GOT3 (cell line): ENCODE measurements around the gene PIGT.

ENCODE experiments used
- DNase-seq: peaks from one replicate; lab custom pipeline; 2025; ENCODE audit warnings: mixed read lengths; lab: John Stamatoyannopoulos, UW

The PIGT gene

DNA sequence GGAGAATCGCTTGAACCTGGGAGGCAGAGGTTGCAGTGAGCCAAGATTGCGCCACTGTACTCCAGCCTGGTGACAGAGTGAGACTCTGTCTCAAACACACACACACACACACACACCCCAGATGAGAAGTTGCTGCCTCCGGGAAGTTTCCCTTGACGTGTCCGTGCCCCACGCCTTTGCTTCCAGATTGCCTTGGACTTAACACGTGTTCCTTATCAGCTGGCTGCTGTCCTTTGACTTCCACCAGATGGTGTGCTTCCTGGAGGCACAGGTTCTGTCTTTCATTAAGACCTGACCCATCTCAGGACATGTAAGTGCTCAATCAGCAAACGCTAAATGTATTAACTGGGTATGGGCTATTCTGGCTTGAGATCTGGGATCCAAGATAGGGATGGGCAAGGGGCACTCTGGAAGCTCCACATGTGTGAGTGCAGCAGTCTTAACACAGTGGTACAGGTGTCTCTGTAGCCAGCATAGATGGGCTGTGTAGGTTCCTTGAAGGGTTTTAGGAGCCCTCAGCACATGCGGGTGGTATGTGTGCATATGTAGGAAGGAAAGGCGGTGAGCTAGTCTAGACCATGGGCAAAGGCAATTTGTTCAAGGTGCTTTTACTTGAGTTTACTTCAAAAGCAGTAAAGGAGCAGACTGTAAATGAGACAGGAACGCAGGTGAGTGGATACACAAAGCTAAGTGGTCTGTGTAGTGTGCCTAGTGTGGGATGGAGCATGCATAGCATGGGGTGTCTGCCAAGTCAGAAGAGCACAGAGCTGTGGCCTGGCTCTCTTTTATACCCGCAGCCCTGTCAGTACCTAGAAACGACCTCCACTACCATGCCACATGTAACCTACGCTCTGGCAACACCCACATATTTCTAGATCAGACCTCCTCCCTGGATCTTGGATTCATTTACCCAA, 11.6 kb downstream of the PIGT start:
- DNase-seq: no peak

DNA sequence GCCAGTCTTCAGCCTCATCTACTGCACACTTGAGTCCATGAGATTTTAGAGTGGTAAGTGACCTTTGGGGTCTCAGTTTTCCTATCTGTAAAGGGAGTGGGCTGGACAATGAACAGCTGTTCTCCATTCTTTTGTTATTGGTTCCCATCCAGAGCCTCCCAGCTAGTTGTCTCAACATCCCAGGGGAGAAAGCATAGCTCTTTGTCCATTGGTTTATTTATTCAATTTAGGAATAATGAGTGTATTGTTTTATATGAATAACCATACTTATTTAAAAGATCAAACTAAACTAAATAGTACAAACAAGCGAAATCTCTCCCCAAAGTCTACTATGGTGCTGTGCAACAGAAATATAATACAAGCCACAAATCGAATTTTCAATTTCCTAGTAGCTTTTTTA, 13.7 kb downstream of the PIGT start:
- no peak for DNase-seq

DNA sequence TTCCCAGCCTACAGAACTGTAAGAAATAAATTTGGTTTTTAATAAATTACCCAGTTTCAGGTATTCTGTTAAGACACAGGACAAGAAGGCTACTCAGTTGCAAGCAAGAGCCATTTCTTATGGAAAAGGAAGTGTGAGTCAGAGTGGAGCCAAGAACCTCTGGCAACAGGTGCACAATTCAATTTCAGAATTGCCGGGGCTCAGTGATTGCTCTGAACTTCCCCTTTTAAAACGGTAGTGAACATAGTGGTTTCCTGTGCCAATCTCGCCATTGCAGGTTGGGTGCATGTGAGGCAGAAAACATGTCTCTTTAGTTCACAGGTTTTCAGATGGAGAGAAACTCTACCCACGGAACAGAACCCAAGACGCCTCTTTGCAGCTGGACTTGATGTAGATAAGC, 16.4 kb downstream of the PIGT start:
- DNase-seq: no peak

DNA sequence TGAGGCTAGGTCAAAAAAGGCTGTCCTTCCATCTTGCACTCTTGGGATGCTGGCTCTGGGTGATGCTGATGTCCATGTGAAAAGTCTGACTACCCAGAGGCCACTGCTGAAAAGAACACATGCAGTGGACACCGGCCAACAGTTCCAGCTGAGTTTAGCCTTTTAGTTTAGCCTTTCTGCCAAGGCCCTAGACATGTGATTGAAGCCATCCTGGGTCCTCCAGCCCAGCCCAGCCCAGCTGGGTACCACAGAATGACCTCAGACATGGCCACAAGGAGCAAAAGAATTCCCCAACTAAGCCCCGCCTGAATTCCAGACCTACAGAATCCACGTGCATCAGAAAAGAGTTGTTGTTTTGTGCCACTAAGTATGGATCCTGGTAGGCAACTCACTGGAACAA, 17.4 kb downstream of the PIGT start:
- DNase-seq: no peak

DNA sequence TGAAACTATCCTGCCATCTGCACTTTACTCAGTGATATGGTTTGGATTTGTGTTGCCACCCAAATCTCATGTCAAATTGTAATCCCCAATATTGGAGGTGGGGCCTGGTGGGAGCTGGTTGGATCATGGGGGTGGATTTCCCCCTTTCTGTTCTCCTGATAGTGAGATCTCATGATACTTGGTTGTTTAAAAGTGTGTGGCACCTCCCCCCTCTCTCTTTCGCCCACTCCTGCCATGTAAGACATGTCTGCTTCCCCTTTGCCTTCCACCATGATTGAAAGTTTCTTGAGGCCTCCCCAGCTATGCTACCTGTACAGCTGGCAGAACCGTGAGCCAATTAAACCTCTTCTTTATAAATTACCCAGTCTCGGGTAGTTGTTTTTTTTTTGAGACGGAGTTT, 18.0 kb downstream of the PIGT start:
- no peak for DNase-seq

DNA sequence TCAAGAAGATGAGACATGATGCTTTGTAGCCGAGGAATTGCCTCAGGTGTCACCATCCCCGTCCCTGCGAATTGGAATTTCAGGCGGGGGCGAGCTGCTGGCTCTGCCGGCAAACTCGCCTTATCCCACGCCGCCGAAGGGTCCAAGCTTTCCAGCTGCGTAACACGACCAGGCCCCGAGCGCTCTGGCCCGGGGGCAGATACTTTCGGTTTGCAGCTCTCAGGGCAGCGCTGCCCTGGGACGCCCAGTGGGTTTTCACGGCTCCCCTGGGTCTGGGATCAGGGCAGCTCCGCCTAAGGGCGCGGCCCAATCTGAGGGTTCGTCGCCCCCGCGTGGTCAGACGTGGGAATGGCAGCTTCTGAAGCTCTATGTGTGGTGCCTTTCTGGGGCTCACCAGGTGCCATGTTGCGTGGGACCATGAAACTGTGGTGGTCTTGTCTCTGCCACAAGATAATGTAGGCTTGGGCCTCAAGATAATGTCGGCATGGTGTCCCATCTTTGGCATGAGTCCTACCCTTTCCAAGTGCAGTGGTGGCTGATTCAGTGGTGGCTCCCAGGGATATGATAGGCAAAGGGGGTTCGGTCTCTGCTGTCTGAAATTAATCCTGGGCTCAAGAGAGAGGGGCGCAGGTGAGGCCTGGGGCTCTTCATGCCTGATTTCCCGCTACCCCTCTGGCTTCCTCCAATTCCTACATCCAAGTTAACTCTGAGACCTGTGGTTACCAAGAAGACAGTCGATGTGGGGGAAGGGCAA, 21.0 kb downstream of the PIGT start:
- DNase-seq: peak; percentile 77

DNA sequence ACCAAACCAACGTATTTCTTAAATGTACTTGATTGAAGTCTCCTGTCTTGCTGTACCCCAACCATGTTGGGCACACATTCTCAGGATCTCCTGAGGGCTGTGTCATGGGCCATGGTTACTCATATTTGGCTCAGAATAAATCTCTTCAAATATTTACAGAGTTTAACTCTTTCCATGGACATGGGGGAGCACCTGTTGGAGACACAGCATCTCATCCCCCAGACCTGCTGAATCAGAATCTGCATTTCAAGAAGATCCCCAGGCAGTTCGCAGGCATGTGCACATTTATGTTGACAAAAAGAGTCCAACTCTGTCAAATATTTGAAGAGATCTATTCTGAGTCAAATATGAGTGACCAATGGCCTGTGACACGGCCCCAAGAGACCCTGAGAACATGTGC, 24.5 kb downstream of the PIGT start:
- no peak for DNase-seq

DNA sequence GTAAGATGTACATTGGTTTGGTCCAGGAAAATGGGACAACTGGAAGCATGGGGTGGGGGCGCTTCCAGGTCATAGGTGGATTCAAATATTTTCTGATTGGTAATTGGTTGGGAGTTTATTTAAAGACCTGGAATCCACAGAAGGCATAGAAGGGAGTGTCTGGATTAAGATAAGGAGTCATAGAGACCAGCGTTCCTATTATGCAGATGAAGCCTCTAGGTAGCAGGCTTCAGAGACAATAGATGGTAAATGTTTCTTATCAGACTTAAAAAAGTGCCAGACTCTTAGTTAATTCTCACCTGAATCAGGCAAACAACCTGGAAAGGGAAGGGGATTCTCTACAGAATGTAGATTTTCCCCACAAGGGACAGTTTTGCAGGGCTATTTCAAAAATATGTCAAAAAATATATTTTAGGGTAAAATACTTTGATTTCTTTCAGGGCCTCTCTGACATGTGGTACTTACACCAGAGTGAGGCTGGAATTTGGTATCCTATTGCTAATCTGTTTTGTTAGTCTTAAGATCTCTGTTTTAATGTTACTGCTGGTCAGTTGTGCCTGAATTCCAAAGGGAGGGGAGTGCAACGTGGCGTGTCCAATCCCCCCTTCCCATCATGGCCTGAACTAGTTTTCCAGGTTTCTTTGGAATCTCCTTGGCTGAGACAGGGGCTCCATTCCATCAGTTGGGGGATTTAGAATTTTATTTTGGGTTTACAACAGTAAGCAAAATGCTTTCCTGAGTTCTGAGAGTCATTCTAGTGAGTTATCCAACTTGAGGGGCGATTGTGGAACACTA, 25.1 kb downstream of the PIGT start:
- DNase-seq: no peak

DNA sequence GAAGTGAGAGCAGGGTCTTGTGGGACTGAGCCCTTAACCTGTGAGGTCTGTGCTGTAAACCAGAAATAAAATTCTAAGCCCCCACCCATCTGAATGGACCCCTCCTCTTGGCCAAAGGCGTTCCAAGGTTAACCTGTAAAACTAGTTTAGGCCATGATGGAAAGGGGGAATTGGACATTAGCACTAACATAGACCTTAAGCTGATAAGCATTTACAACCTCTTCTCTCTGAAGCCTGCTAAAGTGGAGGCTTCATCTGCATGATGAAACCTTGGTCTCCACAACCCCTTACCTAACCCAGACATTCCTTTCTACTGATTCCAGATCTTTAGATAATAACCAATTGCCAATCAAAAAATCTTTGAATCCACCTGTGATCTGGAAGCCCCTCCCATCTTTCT, 25.8 kb downstream of the PIGT start:
- no peak for DNase-seq

DNA sequence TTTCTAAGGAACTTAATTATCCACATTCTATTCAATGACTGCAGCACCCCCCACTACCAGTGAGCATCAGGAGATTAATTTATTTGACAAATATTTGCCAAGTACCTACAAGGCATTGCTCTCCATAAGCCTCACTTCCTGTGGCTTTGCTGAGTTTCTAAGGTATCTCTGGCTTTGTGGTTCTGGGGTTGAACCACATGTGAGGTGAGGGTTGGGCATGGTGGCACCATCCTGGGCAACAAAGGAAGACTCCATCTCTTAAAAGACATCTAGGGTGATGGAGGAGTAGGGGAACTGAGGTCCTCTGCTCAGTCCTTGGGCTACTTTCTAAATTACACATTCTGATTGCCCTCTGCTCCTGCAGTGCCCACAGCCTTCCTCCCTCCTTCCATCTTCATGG, 28.1 kb downstream of the PIGT start:
- no peak for DNase-seq

DNA sequence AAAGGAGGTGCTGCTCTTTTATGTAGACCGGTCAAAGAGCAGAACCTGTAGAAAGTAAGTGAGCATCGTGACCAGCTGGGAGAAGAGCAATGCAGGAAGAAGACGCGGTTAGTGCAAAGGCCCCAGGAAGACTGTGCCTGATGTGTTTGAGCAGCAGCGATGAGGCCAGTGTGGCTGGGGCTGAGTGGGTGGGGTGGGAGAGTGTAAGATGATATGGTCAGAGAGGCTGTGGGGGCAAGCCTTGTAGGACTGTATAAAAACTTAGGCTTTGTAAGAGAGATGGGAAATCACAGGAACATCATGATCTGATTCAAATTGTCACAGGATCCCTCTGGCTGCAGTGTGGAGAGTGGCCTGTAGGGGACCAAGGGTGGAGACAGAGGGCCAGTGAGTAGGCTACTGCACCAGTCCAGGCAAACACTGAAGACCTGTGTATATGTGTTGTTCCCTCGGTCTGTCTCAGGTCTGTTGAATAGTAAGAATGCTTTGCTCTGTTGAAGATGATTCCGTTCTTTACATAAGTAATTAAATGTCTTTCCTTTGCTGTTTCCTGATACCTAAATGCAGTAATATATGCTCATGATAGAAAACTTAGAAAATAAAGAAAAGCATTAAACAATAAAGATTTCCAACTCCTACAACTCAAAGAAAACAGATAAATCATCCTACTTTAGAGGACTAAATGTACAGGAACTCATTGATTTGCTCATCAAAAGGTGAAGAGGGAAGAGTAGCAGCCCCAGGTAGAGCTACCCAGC, 30.0 kb downstream of the PIGT start:
- no peak for DNase-seq

DNA sequence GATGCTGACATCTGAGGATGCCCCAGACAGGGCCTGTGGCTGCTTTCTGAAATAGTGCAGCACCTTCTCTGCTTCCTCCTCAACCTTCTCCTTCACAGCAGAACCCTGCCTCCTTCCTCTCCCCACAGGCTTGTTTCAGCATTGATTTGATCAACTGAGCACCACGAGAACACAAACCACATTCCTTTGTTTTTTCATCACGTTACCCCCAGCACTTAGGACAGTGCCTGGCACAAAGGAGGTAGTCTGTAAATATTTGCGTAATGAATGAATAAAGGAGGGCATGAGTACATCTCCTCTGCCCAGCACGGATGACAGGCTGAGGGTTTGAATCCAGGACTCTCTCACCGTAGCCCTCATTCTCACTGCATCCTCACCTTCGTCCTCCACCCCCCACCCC, 32.3 kb downstream of the PIGT start:
- DNase-seq: no peak

DNA sequence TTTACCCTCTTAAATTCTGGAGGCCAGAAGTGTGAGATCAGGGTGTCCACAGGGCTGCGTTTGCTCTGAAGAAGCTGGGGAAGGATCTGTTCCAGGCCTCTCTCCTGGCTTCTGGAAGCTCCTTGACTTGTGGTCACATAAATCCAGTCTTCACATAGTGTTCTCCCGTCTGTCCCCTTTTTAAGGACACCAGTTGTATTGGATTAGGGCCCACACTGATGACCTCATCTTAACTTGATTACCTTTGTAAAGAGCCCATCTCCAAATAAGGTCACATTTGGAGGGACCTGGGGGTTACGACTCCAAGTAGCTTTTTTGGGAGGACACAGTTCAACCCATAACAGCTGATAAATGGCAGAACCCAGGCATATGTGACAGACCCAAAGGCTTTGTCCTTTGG, 33.6 kb downstream of the PIGT start:
- no peak for DNase-seq

DNA sequence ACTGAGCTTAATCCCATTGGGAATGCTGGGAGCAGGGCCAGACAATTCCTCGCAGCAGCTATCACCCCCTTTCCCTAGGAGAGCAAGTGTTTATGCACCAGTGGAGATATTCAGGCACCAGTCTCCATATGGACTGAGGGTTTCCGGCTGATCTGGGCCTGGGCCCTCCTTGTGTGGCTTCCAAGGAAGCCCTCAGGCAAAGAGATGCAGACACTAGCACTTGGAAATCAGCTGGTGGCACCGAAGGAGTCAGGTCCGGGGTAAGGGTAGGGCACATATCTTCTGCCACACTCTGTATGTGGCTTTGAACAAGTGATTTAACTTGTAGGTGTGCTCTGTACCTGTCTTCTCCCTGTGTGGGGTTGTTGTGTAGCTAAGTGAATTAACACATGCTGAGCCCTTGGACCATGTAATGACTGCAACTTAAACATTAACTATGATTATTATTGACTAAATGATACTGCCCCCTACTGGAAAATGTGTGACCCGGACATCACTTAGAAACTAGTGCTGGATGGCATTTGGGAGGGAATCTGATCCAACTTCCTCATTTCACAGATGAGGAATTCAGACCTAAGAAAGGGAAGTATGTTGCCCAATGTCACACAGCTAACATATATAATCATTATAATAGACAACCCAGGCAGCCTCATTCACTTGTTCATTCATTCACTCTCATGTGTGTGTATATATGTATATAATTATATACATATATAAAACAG, 34.3 kb downstream of the PIGT start:
- no peak for DNase-seq

DNA sequence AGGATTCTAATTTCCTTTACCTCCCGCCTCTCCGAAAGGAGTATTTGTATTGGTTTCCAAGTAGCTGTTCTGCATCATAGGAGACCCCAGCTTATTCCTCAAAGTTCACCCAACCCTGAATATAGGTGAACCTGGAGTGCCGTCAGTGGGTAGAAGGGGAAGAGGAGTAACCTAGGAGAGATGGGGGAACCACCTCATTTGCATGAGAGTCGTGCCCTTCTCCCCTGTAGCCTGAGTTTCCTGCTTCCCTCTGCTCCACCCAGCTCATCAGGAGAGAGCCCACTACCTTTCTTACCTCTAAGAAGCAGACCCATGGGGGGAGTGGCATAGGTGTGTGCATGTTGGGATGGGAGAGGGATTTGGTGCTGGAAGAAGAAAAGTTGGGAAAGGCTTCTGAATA, 36.3 kb downstream of the PIGT start:
- no peak for DNase-seq

DNA sequence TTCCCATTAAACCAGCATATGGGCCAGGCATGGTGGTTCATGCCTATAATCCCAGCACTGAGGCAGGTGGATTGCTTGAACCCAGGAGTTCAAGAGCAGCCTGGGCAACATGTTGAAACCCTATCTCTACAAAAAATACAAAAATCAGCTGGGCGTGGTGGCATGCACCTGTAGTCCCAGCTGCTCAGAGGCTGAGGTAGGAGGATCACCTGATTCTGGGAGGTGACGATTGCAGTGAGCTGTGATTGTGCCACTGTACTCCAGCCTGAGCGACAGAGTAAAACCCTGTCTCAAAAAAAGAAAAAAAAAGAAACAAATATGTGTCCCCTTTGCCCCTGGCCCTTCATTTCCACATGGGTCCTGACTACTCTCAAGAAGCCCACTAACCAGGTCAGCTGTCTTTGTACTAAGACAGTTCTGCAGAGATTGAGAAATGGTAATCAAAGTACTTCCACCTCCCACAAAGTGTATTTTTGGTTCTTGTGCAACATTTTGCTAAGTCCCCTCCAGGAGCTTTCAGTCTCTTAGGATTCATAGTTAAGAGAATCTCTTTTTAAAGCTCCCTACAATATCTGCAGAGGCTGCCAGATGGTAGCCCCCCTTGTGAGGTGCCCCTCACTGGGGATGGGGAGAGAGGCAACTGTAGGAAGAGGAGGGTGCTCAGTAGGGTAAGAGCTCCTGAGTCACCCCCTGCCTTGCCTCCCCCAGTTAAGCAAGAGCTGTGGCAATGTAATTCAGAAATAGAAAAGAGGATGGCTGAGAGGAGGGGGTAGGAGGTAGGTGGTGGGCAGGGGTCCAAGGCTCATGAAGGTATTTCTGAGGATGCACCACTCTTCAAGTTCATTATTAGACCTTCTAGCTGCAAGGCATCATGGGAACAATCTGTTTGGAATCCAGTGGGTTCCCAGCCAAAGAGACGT, 37.1 kb downstream of the PIGT start:
- DNase-seq: no peak

DNA sequence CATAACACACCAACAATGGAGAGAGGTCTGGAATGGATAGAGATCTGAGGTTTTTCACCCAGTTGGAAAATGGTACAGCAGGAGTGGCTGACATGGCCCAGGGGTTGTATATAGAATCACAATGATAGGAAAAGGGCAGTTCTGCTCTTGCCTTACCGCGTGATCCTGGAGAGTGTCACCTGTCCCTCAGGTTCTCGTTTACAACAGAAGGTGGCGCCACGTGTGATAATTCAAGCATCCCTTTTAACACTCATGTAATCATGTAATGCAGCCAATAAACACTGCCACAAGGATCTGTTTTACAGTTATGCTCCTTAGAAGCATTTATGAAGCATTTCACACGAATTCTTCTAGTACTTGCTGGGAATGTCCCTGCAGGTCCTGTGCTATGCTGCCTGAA, 40.7 kb downstream of the PIGT start:
- DNase-seq: no peak

DNA sequence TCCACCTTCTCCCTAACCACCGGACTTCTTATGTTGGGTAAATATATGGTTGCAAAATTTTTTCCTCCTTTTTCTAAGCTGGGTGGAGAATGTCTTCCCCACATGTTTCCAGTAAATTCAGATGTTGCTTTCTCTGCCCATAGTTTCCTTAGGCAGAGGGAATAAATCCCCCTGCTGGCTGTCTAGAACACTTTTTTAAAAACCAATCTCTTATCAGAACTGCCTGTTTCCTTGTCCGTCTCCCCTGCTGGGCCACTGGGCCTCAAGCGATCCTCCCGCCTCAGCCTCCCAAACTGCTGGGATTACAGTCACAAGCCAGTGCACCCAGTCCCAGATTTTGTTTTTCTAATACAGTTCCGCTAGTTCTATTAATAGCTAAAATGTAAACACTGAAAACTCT, 43.7 kb downstream of the PIGT start:
- DNase-seq: no peak

DNA sequence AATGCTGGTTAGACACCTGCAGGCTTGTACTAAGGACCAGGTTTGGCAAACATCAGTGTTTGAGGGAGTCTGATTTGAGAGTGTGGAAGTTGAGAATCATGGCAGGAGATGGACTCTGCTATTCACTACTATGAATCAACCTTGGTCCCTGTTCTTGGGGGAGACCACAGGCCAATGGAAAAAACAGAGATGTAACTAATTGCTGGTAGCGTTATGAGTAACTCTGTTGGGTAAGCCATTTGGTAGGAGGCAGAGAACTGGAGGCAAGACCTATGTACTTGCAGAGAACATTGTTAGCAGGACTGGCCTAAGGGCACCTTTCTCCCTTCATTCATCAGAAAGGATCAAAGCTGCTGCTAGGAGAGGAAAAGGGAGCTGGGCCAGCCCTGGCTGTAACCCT, 45.3 kb downstream of the PIGT start:
- no peak for DNase-seq
